ENCODE results near the gene CCL26. TPM values are rescaled to one million over a fixed set of nuclear protein-coding genes. Genes with fewer than 3 reads are reported as not detected.
"Not testable (repeated sequence)": the region's sequence is repeated elsewhere in the genome, so short reads cannot be mapped to it uniquely, and the experiment has no call there.

Gene CCL26
- total and polyA plus RNA-seq, 2 experiments from 2014 or later: 3.0 to 18.4 TPM

GRCh38 chr7:75773958-75774357, 1.9 kb upstream of the CCL26 start:
- not testable (repeated sequence) for H3K36me3 Mint-ChIP-seq (ENCODE audit: low read depth); H3K27me3 Mint-ChIP-seq (ENCODE audit: insufficient read depth, low read depth, poor library complexity); H3K36me3 ChIP-seq (ENCODE audit: insufficient read depth); H3K4me2 ChIP-seq; H3K4me3 Mint-ChIP-seq; H3K9me2 ChIP-seq (ENCODE audit: insufficient read depth); H3K27ac ChIP-seq (ENCODE audit: low read depth); H3K4me1 Mint-ChIP-seq; ATAC-seq; H3K4me1 ChIP-seq (ENCODE audit: insufficient read depth); H3K4me3 ChIP-seq; H3K27ac Mint-ChIP-seq; H4K20me1 ChIP-seq (replicated peaks; ENCODE audit: insufficient read depth); H3K9me3 Mint-ChIP-seq; H3K79me2 ChIP-seq (replicated peaks; ENCODE audit: insufficient read depth); DNase-seq (ENCODE audit: low spot score); H3K27me3 ChIP-seq (ENCODE audit: insufficient read depth); H3F3A ChIP-seq (replicated peaks; ENCODE audit: low read depth)
- 0 out of 2 replicates have a peak overlapping the region, but pooled peaks have one; percentile 7 for H2AFZ ChIP-seq

- Mint-ChIP-seq H3K27ac (no peak overlapping the region), H3K36me3 (ENCODE audit: low read depth) (no peaks in the 10 kb centered on the region), H3K27me3 (ENCODE audit: insufficient read depth, low read depth, poor library complexity) (peaks cover 5% of the 10 kb centered on the region), H3K4me3 (no peak overlapping the region), H3K9me3 (no peaks in the 10 kb centered on the region; the same call in 2 of the 3 replicates), H3K4me1 (peaks cover 3% of the 10 kb centered on the region)
- Histone ChIP-seq H3K9me2 (ENCODE audit: insufficient read depth) (no peaks in the 10 kb centered on the region), H3K79me2 (replicated peaks; ENCODE audit: insufficient read depth) (no peaks in the 10 kb centered on the region), H3K36me3 (ENCODE audit: insufficient read depth) (no peaks in the 10 kb centered on the region), H3F3A (replicated peaks; ENCODE audit: low read depth) (no peaks in the 10 kb centered on the region), H3K27me3 (ENCODE audit: insufficient read depth) (no peaks in the 10 kb centered on the region), H4K20me1 (replicated peaks; ENCODE audit: insufficient read depth) (no peaks in the 10 kb centered on the region), H3K4me1 (ENCODE audit: insufficient read depth) (no peaks in the 10 kb centered on the region), H3K27ac (ENCODE audit: low read depth) (no peak overlapping the region), H3K4me3 (no peak overlapping the region), H3K4me2 (no peak overlapping the region), H2AFZ (no peak overlapping the region)
- no peak for DNase-seq (ENCODE audit: low spot score)
- no peak for ATAC-seq
- TF ChIP-seq CTCF (conservative IDR thresholded peaks at IDR 0.05; ENCODE audit: low read depth in 2 of 2): no peak
- TF ChIP-seq ZNF462 (CRISPR knock-in tag; IDR thresholded peaks at IDR 0.05): no peak
- TF ChIP-seq EZH2 (IDR thresholded peaks at IDR 0.05; ENCODE audit: low read depth, unreplicated experiment): no peak
- no peak for TF ChIP-seq ZNF331 (CRISPR knock-in tag; IDR thresholded peaks at IDR 0.05; ENCODE audit: low read depth)
- no peak for TF ChIP-seq EZH2phosphoT487 (IDR thresholded peaks at IDR 0.05; ENCODE audit: unreplicated experiment)
- TF ChIP-seq ZNF114 (CRISPR knock-in tag; IDR thresholded peaks at IDR 0.05): no peak
- TF ChIP-seq REST (IDR thresholded peaks at IDR 0.05; ENCODE audit: unreplicated experiment): no peak
- no peak for TF ChIP-seq CREB1 (CRISPR knock-in tag; IDR thresholded peaks at IDR 0.05; ENCODE audit: low read depth)
- TF ChIP-seq STAT1 (IDR thresholded peaks at IDR 0.05; ENCODE audit: unreplicated experiment): no peak
- TF ChIP-seq ETS1 (IDR thresholded peaks at IDR 0.05): no peak
These were observed 787 bp downstream of the CCL26 start for GRCh38 chr7:75771224-75771623.

Data from GM23338 (cell line).